Stimulated activated CD8-positive, alpha-beta memory T cell treated with anti-CD3 and anti-CD28 coated beads, Interleukin-12 subunit alpha, Interleukin-12 subunit beta, amount 100 ng/mL, for 1 hour (primary cell): ENCODE measurements around the gene TCF4.

Experiments used
- DNase-seq: peaks from one replicate; pipeline ENCODE4 v3.0.0-alpha.2; 2020; ENCODE audit warnings: low read depth

The TCF4 gene

GRCh38 chr18:55407191-55407590 is 180.8 kb downstream of the TCF4 start:
- no peak for DNase-seq

- DNase-seq: no peak
These were observed 181.5 kb downstream of the TCF4 start for GRCh38 chr18:55406451-55406991.

- no peak for DNase-seq
These were observed 182.0 kb downstream of the TCF4 start for GRCh38 chr18:55405893-55406406.

GRCh38 chr18:55405475-55405874 is 182.5 kb downstream of the TCF4 start:
- DNase-seq: no peak

- no peak for DNase-seq
These were observed 183.0 kb downstream of the TCF4 start for GRCh38 chr18:55404832-55405465.

- DNase-seq: no peak
These were observed 183.7 kb downstream of the TCF4 start for GRCh38 chr18:55404136-55404830.

GRCh38 chr18:55403421-55403949 is 184.5 kb downstream of the TCF4 start:
- DNase-seq: no peak

- no peak for DNase-seq
These were observed 185.1 kb downstream of the TCF4 start for GRCh38 chr18:55402731-55403405.

- DNase-seq: no peak
These were observed 186.3 kb downstream of the TCF4 start for GRCh38 chr18:55401638-55402191.

GRCh38 chr18:55400590-55401541 is 187.1 kb downstream of the TCF4 start:
- no peak for DNase-seq

GRCh38 chr18:55400081-55400480 is 187.9 kb downstream of the TCF4 start:
- DNase-seq: no peak

- no peak for DNase-seq
These were observed 189.1 kb downstream of the TCF4 start for GRCh38 chr18:55398858-55399257.

GRCh38 chr18:55396979-55397378 is 191.0 kb downstream of the TCF4 start:
- DNase-seq: no peak

GRCh38 chr18:55396267-55396905 is 191.6 kb downstream of the TCF4 start:
- no peak for DNase-seq

- DNase-seq: no peak
These were observed 192.2 kb downstream of the TCF4 start for GRCh38 chr18:55395799-55396198.

- no peak for DNase-seq
These were observed 197.1 kb downstream of the TCF4 start for GRCh38 chr18:55390898-55391297.

GRCh38 chr18:55387139-55387984 is 200.6 kb downstream of the TCF4 start:
- DNase-seq: no peak

GRCh38 chr18:55386545-55386944 is 201.4 kb downstream of the TCF4 start:
- DNase-seq: no peak

- DNase-seq: no peak
These were observed 202.2 kb downstream of the TCF4 start for GRCh38 chr18:55385770-55386169.
